Measurements from ENCODE around the gene MALT1. TPM values are rescaled to one million over a fixed set of nuclear protein-coding genes. Genes with fewer than 3 reads are reported as not detected.

Gene MALT1
- total and polyA plus RNA-seq, 9 of the 15 experiments (the other 6 are each of a cell fraction or from before 2014, with no cell fraction given): 0.14 to 1.6 (median 0.32) TPM

- TF ChIP-seq TSC22D4 (tag; IDR thresholded peaks at IDR 0.05): 0 out of 2 replicates have a peak, but pooled peaks have one; percentile 27
- no peak for TF ChIP-seq ZC3H8 (IDR thresholded peaks at IDR 0.05)
- no peak for TF ChIP-seq ZNF324 (CRISPR knock-in tag; IDR thresholded peaks at IDR 0.05)
- TF ChIP-seq CCAR2 (IDR thresholded peaks at IDR 0.05; ENCODE audit: low read depth, low read length): no peak
- TF ChIP-seq FOXA1 (IDR thresholded peaks at IDR 0.05; ENCODE audit: borderline replicate concordance): no peak
- TF ChIP-seq ZNF655 (CRISPR knock-in tag; IDR thresholded peaks at IDR 0.05): no peak
- TF ChIP-seq ZNF3 (CRISPR knock-in tag; IDR thresholded peaks at IDR 0.05): no peak
- no peak for TF ChIP-seq POLR2B (IDR thresholded peaks at IDR 0.05; ENCODE audit: low read depth, partially characterized antibody)
- TF ChIP-seq ZNF436 (CRISPR knock-in tag; IDR thresholded peaks at IDR 0.05): no peak
- TF ChIP-seq CREB5 (CRISPR knock-in tag; IDR thresholded peaks at IDR 0.05): no peak
- no peak for TF ChIP-seq SMARCE1 (IDR thresholded peaks at IDR 0.05)
- TF ChIP-seq TFAM (CRISPR knock-in tag; conservative IDR thresholded peaks at IDR 0.05): no peak
- TF ChIP-seq PPARD (CRISPR knock-in tag; IDR thresholded peaks at IDR 0.05): no peak
- no peak for TF ChIP-seq BRD9 (IDR thresholded peaks at IDR 0.05; ENCODE audit: low read depth, partially characterized antibody)
- TF ChIP-seq STAT6 (CRISPR knock-in tag; IDR thresholded peaks at IDR 0.05): no peak
- no peak for TF ChIP-seq SRF (CRISPR knock-in tag; IDR thresholded peaks at IDR 0.05)
- no peak for TF ChIP-seq FUS (optimal IDR thresholded peaks at IDR 0.05; ENCODE audit: low read depth, low read length)
- TF ChIP-seq SFPQ (IDR thresholded peaks at IDR 0.05; ENCODE audit: low read depth, low read length): no peak
- no peak for TF ChIP-seq SPI1 (IDR thresholded peaks at IDR 0.05; ENCODE audit: borderline replicate concordance, low read depth, low read length)
- no peak for TF ChIP-seq SAFB (IDR thresholded peaks at IDR 0.05; ENCODE audit: borderline replicate concordance, low read depth, low read length)
- no peak for TF ChIP-seq ATF3 (IDR thresholded peaks at IDR 0.05)
- TF ChIP-seq ATF3 (CRISPR knock-in tag; conservative IDR thresholded peaks at IDR 0.05): no peak
Observed at GRCh38 chr18:58781627-58782194, 110.4 kb downstream of the MALT1 start (continued).

All from K562 (cell line).